HG03354 (cell line): ENCODE measurements around the gene CHST12.
"Not testable (repeated sequence)": the region's sequence is repeated elsewhere in the genome, so short reads cannot be mapped to it uniquely, and the experiment has no call there.

Experiments used
- ATAC-seq: cut with Tn5 transposase; IDR thresholded peaks from one replicate; pipeline ENCODE4 v1.9.1; 2021; ENCODE audit warnings: mild to moderate bottlenecking; ENCODE audit not compliant: unreplicated experiment, poor library complexity, severe bottlenecking

Gene CHST12

GRCh38 chr7:2451171-2452073 lies 48.0 kb downstream of the CHST12 start:
- peak; percentile 85 for ATAC-seq

GRCh38 chr7:2452074-2452507 lies 48.7 kb downstream of the CHST12 start:
- ATAC-seq: peak; percentile 27

GRCh38 chr7:2452643-2453270 lies 49.3 kb downstream of the CHST12 start:
- ATAC-seq: no peak

- not testable (repeated sequence) for ATAC-seq
Observed at GRCh38 chr7:2453849-2454248, 50.4 kb downstream of the CHST12 start.

- no peak for ATAC-seq
Observed at GRCh38 chr7:2459674-2460073, 56.3 kb downstream of the CHST12 start.

GRCh38 chr7:2460188-2460587 lies 56.8 kb downstream of the CHST12 start:
- ATAC-seq: no peak

- ATAC-seq: no peak
Observed at GRCh38 chr7:2460641-2461040, 57.2 kb downstream of the CHST12 start.

- ATAC-seq: no peak
Observed at GRCh38 chr7:2461268-2462026, 58.0 kb downstream of the CHST12 start.

GRCh38 chr7:2462731-2463130 lies 59.3 kb downstream of the CHST12 start:
- no peak for ATAC-seq

GRCh38 chr7:2465928-2466327 lies 62.5 kb downstream of the CHST12 start:
- no peak for ATAC-seq

GRCh38 chr7:2466675-2467074 lies 63.3 kb downstream of the CHST12 start:
- ATAC-seq: no peak

- no peak for ATAC-seq
Observed at GRCh38 chr7:2468227-2468626, 64.8 kb downstream of the CHST12 start.

GRCh38 chr7:2469460-2470203 lies 66.2 kb downstream of the CHST12 start:
- not testable (repeated sequence) for ATAC-seq

GRCh38 chr7:2470204-2471021 lies 67.0 kb downstream of the CHST12 start:
- no peak for ATAC-seq

GRCh38 chr7:2471022-2471329 lies 67.6 kb downstream of the CHST12 start:
- no peak for ATAC-seq

GRCh38 chr7:2471396-2471795 lies 68.0 kb downstream of the CHST12 start:
- ATAC-seq: no peak

GRCh38 chr7:2472739-2473138 lies 69.3 kb downstream of the CHST12 start:
- no peak for ATAC-seq

- no peak for ATAC-seq
Observed at GRCh38 chr7:2473496-2474180, 70.2 kb downstream of the CHST12 start.

- no peak for ATAC-seq
Observed at GRCh38 chr7:2474224-2474623, 70.8 kb downstream of the CHST12 start.
